GM11168 (cell line): ENCODE measurements around the gene ACTN2.

ENCODE experiments used
- in situ Hi-C: fragments of 300-500 bp; cut with MboI; formaldehyde crosslinking; loops from one replicate; pipeline ENCODE4 v1.12.0; 2022; ENCODE audit warnings: low sequenced_read_pairs; ENCODE audit not compliant: unreplicated experiment

Gene ACTN2

GRCh38 chr1:236689713-236690569 is 3.6 kb downstream of the ACTN2 start:
- in situ Hi-C loops = no loop called here

GRCh38 chr1:236691348-236691747 is 5.0 kb downstream of the ACTN2 start:
- in situ Hi-C loops = no loop called here

GRCh38 chr1:236692128-236692527 is 5.8 kb downstream of the ACTN2 start:
- in situ Hi-C loops = no loop called here

GRCh38 chr1:236692742-236693141 is 6.4 kb downstream of the ACTN2 start:
- in situ Hi-C loops = no loop called here

GRCh38 chr1:236699366-236699765 is 13.1 kb downstream of the ACTN2 start:
- in situ Hi-C loops = no loop called here

- in situ Hi-C loops = no loop called here
These were observed 14.6 kb downstream of the ACTN2 start for GRCh38 chr1:236700903-236701302.

GRCh38 chr1:236701782-236702181 is 15.5 kb downstream of the ACTN2 start:
- in situ Hi-C loops = no loop called here

- in situ Hi-C loops = no loop called here
These were observed 16.6 kb downstream of the ACTN2 start for GRCh38 chr1:236702791-236703394.

GRCh38 chr1:236705771-236706170 is 19.5 kb downstream of the ACTN2 start:
- in situ Hi-C loops = no loop called here

- in situ Hi-C loops = no loop called here
These were observed 19.9 kb downstream of the ACTN2 start for GRCh38 chr1:236706183-236706582.

GRCh38 chr1:236710328-236710892 is 24.1 kb downstream of the ACTN2 start:
- in situ Hi-C loops = no loop called here

- in situ Hi-C loops = no loop called here
These were observed 29.9 kb downstream of the ACTN2 start for GRCh38 chr1:236716160-236716559.

- in situ Hi-C loops = no loop called here
These were observed 31.5 kb downstream of the ACTN2 start for GRCh38 chr1:236717811-236718210.

GRCh38 chr1:236718328-236718727 is 32.0 kb downstream of the ACTN2 start:
- in situ Hi-C loops = no loop called here

GRCh38 chr1:236720206-236720605 is 33.9 kb downstream of the ACTN2 start:
- in situ Hi-C loops = no loop called here

- in situ Hi-C loops = no loop called here
These were observed 34.3 kb downstream of the ACTN2 start for GRCh38 chr1:236720611-236721010.

- in situ Hi-C loops = no loop called here
These were observed 37.8 kb downstream of the ACTN2 start for GRCh38 chr1:236724049-236724448.

- in situ Hi-C loops = no loop called here
These were observed 38.2 kb downstream of the ACTN2 start for GRCh38 chr1:236724506-236724905.

- in situ Hi-C loops = no loop called here
These were observed 39.4 kb downstream of the ACTN2 start for GRCh38 chr1:236725668-236726067.

GRCh38 chr1:236727521-236727920 is 41.2 kb downstream of the ACTN2 start:
- in situ Hi-C loops = no loop called here

GRCh38 chr1:236728752-236729151 is 42.5 kb downstream of the ACTN2 start:
- in situ Hi-C loops = no loop called here
